PFSK-1 (cell line): Measurements from ENCODE around the gene ELP5.

ENCODE experiments used
- FOXP2 ChIP-seq: optimal IDR thresholded peaks from 2 replicates; pipeline ENCODE3; 2011; ENCODE audit warnings: borderline replicate concordance, control low read depth, inconsistent platforms; ENCODE audit not compliant: insufficient read depth; ENCODE audit errors: extremely low read length, extremely low read depth
- POLR2AphosphoS5 ChIP-seq: IDR thresholded peaks from 2 replicates; pipeline ENCODE4 v1.6.1; 2012; ENCODE audit warnings: low read depth, mild to moderate bottlenecking, control low read depth, low read length, moderate library complexity
- SIN3A ChIP-seq: IDR thresholded peaks from 2 replicates; pipeline ENCODE4 v1.6.1; 2012; ENCODE audit warnings: mild to moderate bottlenecking, low read length, moderate library complexity, borderline replicate concordance; ENCODE audit not compliant: insufficient read depth
- TAF1 ChIP-seq: IDR thresholded peaks from 2 replicates; pipeline ENCODE4 v1.6.1; 2012; ENCODE audit warnings: low read length, control low read depth, borderline replicate concordance; ENCODE audit not compliant: insufficient read depth
- TF ChIP-seq, protein P1 (sequence below), 2 experiments: IDR thresholded peaks; 2 replicates each; pipeline versions ENCODE4 v1.6.1 to v1.8.0; 2011 to 2012; ENCODE audit warnings: low read depth in 2 of 2, low read length in 2 of 2, control low read depth in 1 of 2, inconsistent platforms in 1 of 2, mild to moderate bottlenecking in 1 of 2, moderate library complexity in 1 of 2; ENCODE audit not compliant: insufficient read depth in 1 of 2

DNA sequence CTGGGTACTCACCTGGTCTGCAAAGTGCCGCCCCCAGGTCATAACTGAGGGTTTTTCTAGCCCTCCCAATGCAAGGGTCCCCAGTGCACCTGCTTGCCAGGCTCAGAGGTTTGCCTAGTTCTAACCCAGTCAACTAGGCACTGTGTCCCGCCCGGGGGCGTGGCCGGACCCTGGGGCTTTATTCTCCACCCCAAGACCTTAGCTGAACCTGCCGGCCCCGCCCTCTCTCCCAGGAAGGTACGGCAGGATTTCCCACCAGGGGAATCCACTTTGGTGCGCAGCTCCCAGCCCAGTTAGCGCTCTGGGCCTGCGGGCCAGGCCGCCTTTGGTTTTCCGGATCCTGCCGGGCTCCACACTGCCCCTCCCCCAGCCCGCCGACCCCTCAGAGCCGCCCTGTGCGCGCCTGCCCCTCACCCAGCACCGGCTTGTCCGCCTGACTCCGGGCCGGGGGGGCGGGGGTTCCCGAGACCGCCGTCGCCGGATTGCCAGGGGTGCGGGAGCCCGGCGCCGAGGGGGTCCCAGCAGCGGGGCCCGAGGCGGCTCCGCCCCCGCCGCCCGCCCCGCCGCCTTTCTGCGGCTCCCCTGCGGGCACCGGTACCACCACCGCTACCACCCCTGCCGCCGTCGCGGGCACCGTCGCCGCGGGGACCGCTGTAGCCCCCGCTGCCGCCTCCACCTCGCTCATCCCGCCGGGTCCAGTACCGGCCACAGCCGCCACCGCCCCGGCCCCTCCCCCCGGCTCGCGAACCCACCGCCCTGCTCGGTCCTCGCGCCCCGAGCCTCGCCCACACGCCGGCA is 42.0 kb downstream of the ELP5 start:
- TF ChIP-seq POLR2AphosphoS5 (no peak), FOXP2 (no peak), TAF1 (no peak), SIN3A (no peak)
- TF ChIP-seq, protein P1, sequence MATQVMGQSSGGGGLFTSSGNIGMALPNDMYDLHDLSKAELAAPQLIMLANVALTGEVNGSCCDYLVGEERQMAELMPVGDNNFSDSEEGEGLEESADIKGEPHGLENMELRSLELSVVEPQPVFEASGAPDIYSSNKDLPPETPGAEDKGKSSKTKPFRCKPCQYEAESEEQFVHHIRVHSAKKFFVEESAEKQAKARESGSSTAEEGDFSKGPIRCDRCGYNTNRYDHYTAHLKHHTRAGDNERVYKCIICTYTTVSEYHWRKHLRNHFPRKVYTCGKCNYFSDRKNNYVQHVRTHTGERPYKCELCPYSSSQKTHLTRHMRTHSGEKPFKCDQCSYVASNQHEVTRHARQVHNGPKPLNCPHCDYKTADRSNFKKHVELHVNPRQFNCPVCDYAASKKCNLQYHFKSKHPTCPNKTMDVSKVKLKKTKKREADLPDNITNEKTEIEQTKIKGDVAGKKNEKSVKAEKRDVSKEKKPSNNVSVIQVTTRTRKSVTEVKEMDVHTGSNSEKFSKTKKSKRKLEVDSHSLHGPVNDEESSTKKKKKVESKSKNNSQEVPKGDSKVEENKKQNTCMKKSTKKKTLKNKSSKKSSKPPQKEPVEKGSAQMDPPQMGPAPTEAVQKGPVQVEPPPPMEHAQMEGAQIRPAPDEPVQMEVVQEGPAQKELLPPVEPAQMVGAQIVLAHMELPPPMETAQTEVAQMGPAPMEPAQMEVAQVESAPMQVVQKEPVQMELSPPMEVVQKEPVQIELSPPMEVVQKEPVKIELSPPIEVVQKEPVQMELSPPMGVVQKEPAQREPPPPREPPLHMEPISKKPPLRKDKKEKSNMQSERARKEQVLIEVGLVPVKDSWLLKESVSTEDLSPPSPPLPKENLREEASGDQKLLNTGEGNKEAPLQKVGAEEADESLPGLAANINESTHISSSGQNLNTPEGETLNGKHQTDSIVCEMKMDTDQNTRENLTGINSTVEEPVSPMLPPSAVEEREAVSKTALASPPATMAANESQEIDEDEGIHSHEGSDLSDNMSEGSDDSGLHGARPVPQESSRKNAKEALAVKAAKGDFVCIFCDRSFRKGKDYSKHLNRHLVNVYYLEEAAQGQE (IDR thresholded peaks at IDR 0.05; ENCODE audit: insufficient read depth in 1 of 2, low read depth in 2 of 2, low read length in 2 of 2), result no peak
